Erythroblast (primary cell): ENCODE results near the gene SIRPB1.
"Not testable (repeated sequence)": the region's sequence is repeated elsewhere in the genome, so short reads cannot be mapped to it uniquely, and the experiment has no call there.

ENCODE experiments used
- DNase-seq, 2 experiments: peaks; one replicate each; lab custom pipeline; 2025; lab: John Stamatoyannopoulos, UW
- GATA1 ChIP-seq: IDR thresholded peaks from 2 replicates; pipeline ENCODE4 v1.6.1; 2011; ENCODE audit warnings: low read depth, mild to moderate bottlenecking, control low read depth, low read length, moderate library complexity
- POLR2A ChIP-seq: IDR thresholded peaks from 2 replicates; pipeline ENCODE4 v1.6.1; 2011; ENCODE audit warnings: mild to moderate bottlenecking, low read length

Gene SIRPB1

DNA sequence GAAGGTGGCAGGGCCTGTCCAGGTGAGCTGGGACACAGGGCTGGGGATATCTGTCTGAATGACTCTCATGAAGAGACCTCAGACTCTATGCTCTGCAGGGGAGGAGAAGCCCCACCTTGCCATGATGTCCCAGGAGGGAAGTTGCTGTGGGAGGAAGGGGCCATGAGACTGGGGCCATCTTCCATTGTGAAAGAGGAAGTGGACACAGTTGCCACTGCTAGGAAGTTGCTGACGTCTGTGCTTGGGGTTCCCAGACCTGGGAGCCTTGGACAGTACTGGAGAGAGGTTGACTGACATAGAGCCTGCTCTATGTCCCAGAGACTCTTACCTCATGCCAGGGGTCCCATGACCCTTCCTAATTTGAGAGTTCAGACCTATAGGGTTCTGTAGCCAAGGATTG lies 24.5 kb downstream of the SIRPB1 start:
- no peak for DNase-seq
- TF ChIP-seq GATA1 (no peak), POLR2A (no peak)

DNA sequence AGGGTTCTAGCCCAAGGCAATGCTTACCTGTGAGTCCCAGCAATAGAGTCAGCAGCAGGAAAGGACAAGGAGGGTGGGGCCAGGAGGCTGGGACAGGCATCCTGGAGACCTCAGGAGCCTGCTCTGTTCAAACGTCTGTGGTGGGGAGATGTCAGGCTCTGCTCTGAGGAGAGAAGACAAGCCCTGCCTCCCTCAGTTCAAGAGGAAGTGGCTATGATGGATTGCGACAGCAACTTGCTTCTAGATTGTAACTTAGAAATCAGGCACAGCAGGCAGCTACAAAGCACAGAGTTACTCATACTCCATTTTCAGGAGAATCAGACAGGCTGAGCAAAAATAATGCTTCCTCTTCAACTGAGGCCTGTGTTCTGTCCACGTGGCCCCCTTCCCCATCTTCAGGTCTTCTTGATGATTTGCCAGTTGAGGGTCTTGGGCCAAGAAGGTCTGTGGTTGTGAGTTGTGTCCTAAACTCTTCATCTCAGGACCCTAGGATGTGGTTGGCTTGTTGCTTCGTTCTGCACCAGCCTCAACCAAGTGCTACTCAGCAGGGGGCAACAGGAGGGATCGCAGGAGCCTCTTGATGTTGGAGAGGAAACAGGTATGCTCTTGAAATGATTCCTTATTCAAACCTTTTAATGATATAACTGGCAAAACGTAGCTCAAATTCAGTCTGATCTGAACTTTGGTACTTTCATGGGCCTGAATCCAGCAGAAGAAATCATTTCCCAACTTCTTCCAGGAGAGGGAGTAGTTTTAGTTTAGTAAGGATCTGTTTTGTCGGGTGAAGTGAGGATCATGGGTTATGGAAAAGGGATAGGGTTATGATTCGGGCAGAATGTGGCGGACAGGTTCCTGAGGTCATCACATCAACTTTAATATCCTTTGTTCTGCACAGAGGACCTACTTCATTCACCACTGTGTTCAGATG lies 31.0 kb downstream of the SIRPB1 start:
- TF ChIP-seq GATA1 (no peak), POLR2A (no peak)
- DNase-seq, result no peak

DNA sequence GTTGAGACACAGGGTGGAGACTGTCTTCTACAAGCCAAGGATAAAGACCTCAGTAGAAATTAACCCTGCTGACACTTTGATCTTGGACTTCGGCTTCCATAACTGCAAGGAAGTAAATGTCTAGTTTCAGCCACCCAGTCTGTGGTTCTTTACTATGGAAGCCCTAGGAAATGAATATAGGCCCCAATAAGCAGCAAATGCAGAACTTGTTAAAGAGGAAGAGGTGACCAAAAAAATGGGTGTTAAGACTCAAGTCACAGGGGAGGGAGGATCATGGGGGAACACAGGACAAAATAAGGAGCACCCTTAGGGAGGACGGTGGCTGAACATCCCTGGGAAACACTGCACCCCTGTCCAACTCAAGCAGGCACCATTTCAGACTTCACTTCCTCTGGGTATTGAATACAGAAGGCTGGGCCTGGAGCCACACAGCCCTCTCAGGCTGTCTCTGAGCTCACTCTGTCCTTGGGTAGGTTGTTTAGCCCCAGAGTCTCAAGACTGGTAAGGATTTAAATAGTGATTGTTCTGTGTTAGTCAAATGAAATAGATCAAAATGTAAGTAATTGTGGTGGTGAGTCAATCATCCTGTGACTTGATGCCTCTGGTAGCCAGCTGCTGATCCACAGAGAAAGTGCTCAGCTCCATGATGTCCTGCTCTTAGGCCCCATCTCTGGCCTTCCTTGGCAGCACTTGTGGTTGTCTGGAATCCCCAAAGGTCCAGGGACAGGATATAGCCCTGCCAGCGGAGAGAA lies 31.9 kb downstream of the SIRPB1 start:
- DNase-seq, result no peak
- TF ChIP-seq POLR2A (no peak), GATA1 (no peak)

DNA sequence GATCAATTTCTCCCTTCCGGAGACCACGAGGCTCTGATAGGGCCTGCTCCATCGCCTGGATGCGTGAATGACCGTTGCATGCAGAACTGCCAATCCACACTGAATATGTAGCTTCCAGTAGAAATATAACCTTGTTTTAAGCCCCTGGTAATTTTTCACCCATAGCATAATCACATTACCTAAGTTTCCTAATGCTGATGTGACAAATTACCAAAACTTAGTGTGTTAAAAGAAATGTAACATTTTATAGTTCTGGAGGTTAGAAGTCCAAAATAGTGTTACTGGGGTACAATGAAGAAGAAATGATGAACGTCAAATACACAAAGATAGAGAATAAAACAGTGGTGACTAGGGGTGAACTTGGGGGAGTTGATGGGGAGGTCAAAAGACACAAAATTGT lies 40.3 kb downstream of the SIRPB1 start:
- no peak for DNase-seq
- no peak for TF ChIP-seq GATA1
- no peak for TF ChIP-seq POLR2A

DNA sequence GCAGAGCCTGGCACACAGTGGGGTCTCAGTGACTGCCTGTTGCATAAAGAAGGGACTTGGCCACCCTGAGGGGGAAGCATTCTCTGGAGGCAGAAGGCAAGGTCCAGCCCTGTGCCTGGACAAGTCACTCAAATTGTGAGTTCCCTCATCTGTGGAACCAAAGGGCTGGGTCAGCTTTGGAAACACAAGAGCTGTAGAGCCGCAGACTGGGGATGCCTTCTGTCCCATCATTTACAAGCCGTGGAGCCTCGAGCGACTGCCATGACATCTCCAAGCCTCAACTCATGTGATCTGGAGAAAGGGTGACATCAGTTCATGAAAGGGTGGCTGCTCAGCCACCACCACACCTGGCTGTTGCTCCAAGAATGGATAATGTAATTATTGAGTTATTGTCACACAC lies 41.9 kb downstream of the SIRPB1 start:
- TF ChIP-seq POLR2A, result no peak
- TF ChIP-seq GATA1, result no peak
- no peak for DNase-seq

DNA sequence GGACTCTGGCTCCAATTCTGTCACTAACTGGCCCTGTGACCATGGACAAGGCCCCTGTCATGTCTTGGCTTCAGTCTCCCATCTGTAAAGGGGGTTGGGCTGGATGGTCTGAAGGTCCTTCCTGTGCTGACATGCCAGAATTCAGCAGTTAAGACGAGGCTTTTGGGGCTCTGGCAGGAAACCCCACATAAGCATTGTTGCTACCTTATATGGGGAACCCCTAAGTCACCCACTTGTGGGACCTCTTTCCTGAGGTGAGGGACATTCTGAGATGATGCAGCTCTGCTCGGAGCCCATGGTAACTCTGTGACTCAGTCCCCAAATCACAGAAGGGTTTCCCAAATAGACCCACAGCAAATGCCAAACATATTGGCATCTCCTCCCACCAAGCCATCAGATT lies 42.5 kb downstream of the SIRPB1 start:
- not testable (repeated sequence) for DNase-seq

DNA sequence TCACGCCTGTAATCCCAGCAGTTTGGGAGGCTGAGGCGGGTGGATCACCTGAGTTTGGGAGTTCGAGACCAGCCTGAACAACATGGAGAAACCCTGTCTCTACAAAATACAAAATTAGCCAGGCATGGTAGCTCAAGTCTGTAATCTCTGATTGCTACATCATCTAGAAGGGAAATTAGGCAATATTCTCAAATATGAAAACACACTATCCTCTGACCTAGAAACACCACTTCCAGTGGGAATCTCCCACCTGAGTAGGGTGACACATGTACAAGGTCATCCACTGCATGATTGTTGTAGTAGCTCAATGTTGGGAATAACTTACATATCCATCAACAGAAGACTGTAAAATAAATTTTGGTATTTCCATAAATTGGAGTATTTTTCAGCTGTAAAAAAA lies 43.2 kb downstream of the SIRPB1 start:
- no peak for TF ChIP-seq GATA1
- no peak for TF ChIP-seq POLR2A

DNA sequence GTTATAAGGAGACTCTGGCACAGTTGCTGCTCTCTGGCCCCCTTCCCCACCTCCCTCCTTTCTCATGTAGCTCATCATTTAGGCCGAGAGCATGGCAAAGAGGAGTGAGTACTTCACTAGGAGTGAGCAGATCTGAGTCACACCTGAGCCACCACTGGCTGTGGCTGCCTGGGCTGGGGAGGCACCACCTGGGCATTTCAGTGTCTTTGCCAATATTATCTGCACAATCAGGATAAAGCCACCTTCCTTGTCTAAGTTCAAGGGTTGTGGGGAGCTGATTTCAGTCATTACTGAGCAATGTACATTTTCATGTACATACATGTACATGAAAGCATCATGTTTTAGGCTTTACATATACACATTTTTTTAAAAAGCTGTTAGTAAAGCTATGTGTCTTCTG lies 43.8 kb downstream of the SIRPB1 start:
- DNase-seq, result not testable (repeated sequence)

More for the DNA sequence above, 43.2 kb downstream of the SIRPB1 start:
- DNase-seq, result no peak

DNA sequence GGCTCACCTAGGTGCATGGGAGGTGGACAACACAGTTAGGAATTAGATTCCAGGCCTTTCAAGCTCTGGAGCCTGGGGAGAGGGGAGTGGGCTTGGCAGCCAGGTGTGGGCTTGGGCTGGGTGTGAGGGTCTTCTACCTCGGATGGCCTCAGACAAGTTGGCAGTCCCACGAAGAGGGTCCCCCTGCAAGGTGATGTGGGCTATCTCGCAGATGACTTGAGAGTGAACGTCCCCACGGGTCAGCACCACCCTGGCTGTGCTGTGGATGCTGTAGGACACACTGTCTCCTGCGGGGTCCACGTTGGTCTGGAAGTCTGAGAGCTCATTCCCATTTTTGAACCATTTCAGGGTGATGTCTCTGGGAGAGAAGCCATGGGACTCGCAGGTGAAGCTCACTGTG lies 48.2 kb downstream of the SIRPB1 start:
- DNase-seq, result not testable (repeated sequence)
